ENCODE results near the gene TCF12. TPM values are rescaled to one million over a fixed set of nuclear protein-coding genes. Genes with fewer than 3 reads are reported as not detected.

Gene TCF12
- total and polyA plus RNA-seq, 2 donors (not counting 3 experiments of a cell fraction or from before 2014, with no cell fraction given) = 72.1 to 133 TPM

DNA sequence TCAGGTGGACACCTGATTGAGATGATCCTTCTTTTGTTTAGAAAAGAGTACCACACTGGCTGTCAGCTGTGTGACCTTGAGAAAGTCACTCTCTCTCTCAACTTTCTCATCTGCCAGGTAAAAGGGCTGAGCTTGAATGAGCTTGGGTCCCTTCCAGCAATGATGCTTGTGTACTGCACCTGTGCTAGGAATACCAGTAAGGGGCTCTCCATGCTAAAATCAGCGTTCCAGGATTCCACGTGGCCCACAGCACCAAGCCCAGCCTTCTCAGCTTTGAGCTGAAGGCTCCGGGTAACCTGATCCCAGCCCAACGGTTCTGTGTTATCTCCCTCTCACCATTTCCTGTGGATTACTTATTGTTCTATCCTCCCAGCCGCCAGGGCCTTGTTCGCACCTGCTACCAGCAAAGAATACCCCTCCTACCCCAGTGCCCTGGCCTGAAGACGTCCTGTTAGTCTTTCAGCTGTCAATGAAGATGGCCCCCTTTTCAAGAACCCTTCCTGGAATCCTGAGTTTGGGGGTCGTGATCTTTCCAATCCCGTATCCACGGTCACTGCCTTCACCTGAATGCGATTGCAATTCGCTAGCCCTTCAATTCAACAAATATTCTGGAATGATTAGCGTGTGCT, 403.6 kb downstream of the TCF12 start:
- no peak overlapping the region for H3K4me2 ChIP-seq (ENCODE audit: insufficient read depth, low read length)
- TF ChIP-seq GATA2 (IDR thresholded peaks at IDR 0.05; ENCODE audit: insufficient read depth, insufficient read length, low read depth, low read length) (peak; percentile 54), FOS (IDR thresholded peaks at IDR 0.05; ENCODE audit: borderline replicate concordance, insufficient read depth, low read length) (no peak)
- TF ChIP-seq, protein P1, sequence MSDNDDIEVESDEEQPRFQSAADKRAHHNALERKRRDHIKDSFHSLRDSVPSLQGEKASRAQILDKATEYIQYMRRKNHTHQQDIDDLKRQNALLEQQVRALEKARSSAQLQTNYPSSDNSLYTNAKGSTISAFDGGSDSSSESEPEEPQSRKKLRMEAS (IDR thresholded peaks at IDR 0.05; ENCODE audit: insufficient read depth, insufficient read length) = peak; percentile 74
- FAIRE-seq (peak; percentile 69), DNase-seq (ENCODE audit: low read depth, low spot score) (peak; percentile 83)
- no TSS peak for BruUV-seq (replicated peaks)
- POLR2A ChIA-PET = no interaction called here
- no peaks in the 10 kb centered on the region for H3K9me1 ChIP-seq (replicated peaks; ENCODE audit: control insufficient read depth, extremely low read depth, insufficient read depth, low read length)
- H3K4me1 ChIP-seq (ENCODE audit: control insufficient read depth, extremely low read depth, insufficient read depth, low read length) = peaks cover 35% of the 10 kb centered on the region
- CTCF ChIA-PET = interaction anchor here (1.2 to 2.5 kb wide), 4 partner anchors 16 to 175 kb away, joined by 3 to 13 read pairs (median 8); no protein-coding TSS in a partner anchor
- peak overlapping the region; percentile 83 for H3K27ac ChIP-seq (ENCODE audit: insufficient read depth, low read depth, low read length)
- H3K36me3 ChIP-seq (ENCODE audit: control insufficient read depth in 2 of 2, extremely low read depth in 1 of 2, insufficient read depth in 2 of 2, low read length in 2 of 2) = no peaks in the 10 kb centered on the region
- dilution Hi-C loops (cut with MboI; ENCODE audit: extremely low pct_ligation_motif_present, low sequenced_read_pairs) (no loop called here), intact Hi-C loops (cut with micrococcal nuclease) (loop anchor here (1.0 kb wide), 2 partner anchors 12 to 16 kb away; no protein-coding TSS in a partner anchor)
- peak overlapping the region; percentile 2 for H2AFZ ChIP-seq (ENCODE audit: low read depth, low read length)
- no peaks in the 10 kb centered on the region for H3K27me3 ChIP-seq (ENCODE audit: control insufficient read depth in 2 of 2, insufficient read depth in 2 of 2, low read length in 2 of 2)
- H3K9ac ChIP-seq (replicated peaks; ENCODE audit: extremely low read depth, insufficient read depth, low read length) = no peak overlapping the region
- no peak overlapping the region for H3K4me3 ChIP-seq (replicated peaks in 1 of 3; ENCODE audit: insufficient read depth in 1 of 3, low read depth in 1 of 3, low read length in 3 of 3)
- no peaks in the 10 kb centered on the region for H4K20me1 ChIP-seq (replicated peaks; ENCODE audit: control insufficient read depth, extremely low read depth, insufficient read depth, low read length)
- no peaks in the 10 kb centered on the region for H3K79me2 ChIP-seq (ENCODE audit: control insufficient read depth, insufficient read depth, low read length)
- H3K9me3 ChIP-seq (replicated peaks; ENCODE audit: control insufficient read depth, insufficient read depth, low read length) = no peaks in the 10 kb centered on the region

DNA sequence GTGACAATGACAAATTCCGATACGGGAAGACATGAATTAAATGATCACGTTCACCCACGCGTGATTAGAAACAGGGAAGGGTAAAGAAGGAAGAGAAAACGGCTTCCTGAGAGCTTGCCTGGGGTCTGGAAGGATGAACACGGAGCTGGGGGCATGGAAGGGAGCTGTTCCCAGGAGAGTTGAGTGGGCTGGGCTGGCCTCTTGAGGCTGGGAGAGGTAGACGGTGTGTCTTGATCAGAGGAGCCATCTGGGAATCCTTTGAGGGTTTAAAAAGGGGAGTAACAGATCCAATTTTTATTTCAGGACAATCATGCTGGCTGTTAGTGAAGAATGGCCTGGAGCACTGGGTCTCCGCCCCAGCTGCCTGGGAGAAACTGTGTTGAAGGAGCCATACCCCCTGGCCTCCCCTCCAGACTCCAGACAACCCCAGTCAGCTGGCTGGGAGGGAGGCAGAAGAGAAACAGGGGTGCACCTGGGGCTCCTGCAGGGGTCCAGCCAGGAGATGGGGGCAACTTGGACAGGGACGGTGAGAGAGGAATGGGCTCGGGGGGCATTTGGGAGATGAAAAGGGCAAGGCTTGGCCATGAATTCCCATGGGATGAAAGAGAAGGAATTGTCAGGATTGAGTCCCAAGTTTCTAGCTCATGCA, 404.3 kb downstream of the TCF12 start:
- Histone ChIP-seq H3K27ac (ENCODE audit: insufficient read depth, low read depth, low read length) (peak overlapping the region; percentile 12), H3K9me3 (replicated peaks; ENCODE audit: control insufficient read depth, insufficient read depth, low read length) (no peaks in the 10 kb centered on the region), H2AFZ (ENCODE audit: low read depth, low read length) (peak overlapping the region; percentile 2), H3K4me3 (replicated peaks in 1 of 3; ENCODE audit: insufficient read depth in 1 of 3, low read depth in 1 of 3, low read length in 3 of 3) (no peak overlapping the region), H3K27me3 (ENCODE audit: control insufficient read depth in 2 of 2, insufficient read depth in 2 of 2, low read length in 2 of 2) (no peaks in the 10 kb centered on the region), H4K20me1 (replicated peaks; ENCODE audit: control insufficient read depth, extremely low read depth, insufficient read depth, low read length) (no peaks in the 10 kb centered on the region), H3K4me2 (ENCODE audit: insufficient read depth, low read length) (no peak overlapping the region), H3K9me1 (replicated peaks; ENCODE audit: control insufficient read depth, extremely low read depth, insufficient read depth, low read length) (no peaks in the 10 kb centered on the region), H3K79me2 (ENCODE audit: control insufficient read depth, insufficient read depth, low read length) (no peaks in the 10 kb centered on the region), H3K9ac (replicated peaks; ENCODE audit: extremely low read depth, insufficient read depth, low read length) (no peak overlapping the region), H3K4me1 (ENCODE audit: control insufficient read depth, extremely low read depth, insufficient read depth, low read length) (peaks cover 35% of the 10 kb centered on the region), H3K36me3 (ENCODE audit: control insufficient read depth in 2 of 2, extremely low read depth in 1 of 2, insufficient read depth in 2 of 2, low read length in 2 of 2) (no peaks in the 10 kb centered on the region)
- POLR2A ChIA-PET = no interaction called here
- dilution Hi-C loops (cut with MboI; ENCODE audit: extremely low pct_ligation_motif_present, low sequenced_read_pairs) = no loop called here
- DNase-seq (ENCODE audit: low read depth, low spot score) (no peak), FAIRE-seq (no peak)
- BruUV-seq (replicated peaks) = no TSS peak
- intact Hi-C loops (cut with micrococcal nuclease) = loop anchor here (1.0 kb wide), 2 partner anchors 12 to 16 kb away; no protein-coding TSS in a partner anchor
- CTCF ChIA-PET = interaction anchor here (1.2 to 2.5 kb wide), 4 partner anchors 15 to 176 kb away, joined by 3 to 13 read pairs (median 8); no protein-coding TSS in a partner anchor
- TF ChIP-seq, protein P2, sequence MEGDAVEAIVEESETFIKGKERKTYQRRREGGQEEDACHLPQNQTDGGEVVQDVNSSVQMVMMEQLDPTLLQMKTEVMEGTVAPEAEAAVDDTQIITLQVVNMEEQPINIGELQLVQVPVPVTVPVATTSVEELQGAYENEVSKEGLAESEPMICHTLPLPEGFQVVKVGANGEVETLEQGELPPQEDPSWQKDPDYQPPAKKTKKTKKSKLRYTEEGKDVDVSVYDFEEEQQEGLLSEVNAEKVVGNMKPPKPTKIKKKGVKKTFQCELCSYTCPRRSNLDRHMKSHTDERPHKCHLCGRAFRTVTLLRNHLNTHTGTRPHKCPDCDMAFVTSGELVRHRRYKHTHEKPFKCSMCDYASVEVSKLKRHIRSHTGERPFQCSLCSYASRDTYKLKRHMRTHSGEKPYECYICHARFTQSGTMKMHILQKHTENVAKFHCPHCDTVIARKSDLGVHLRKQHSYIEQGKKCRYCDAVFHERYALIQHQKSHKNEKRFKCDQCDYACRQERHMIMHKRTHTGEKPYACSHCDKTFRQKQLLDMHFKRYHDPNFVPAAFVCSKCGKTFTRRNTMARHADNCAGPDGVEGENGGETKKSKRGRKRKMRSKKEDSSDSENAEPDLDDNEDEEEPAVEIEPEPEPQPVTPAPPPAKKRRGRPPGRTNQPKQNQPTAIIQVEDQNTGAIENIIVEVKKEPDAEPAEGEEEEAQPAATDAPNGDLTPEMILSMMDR (IDR thresholded peaks at IDR 0.05; ENCODE audit: extremely low read depth in 1 of 2, insufficient read depth in 1 of 2, low read depth in 1 of 2, low read length in 2 of 2) = no peak
- TF ChIP-seq, protein P1 (IDR thresholded peaks at IDR 0.05; ENCODE audit: insufficient read depth, insufficient read length) = no peak
- TF ChIP-seq GATA2 (IDR thresholded peaks at IDR 0.05; ENCODE audit: insufficient read depth, insufficient read length, low read depth, low read length) = no peak
